ENCODE data around the gene RAMP1. TPM values are rescaled to one million over a fixed set of nuclear protein-coding genes. Genes with fewer than 3 reads are reported as not detected.

Gene RAMP1
- total RNA-seq, 6 donors from 2014 or later: 3.4 to 14.4 (median 9.9) TPM

DNA sequence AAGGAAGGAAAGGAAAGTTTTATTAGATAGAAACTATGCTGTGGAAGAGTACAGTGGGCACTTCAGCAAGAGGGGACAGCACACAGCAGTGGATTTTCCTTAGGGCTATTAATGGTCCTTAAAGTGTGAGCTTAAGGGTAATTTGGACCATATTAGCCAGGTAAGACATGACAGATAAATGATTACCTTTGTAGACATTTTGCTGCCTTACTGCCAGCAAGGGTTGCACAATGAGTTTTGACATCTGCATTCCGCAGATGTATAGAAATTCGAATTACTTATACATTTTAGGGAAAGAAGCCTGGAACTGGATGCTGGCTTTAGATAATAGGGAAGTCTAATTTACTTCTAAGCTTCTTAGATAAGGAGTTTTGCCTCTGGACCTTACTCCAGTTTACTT is 93.4 kb downstream of the RAMP1 start:
- Histone ChIP-seq H3K4me1 (peaks cover 5 to 12% (median 8%) of the 10 kb centered on the region in 4 donors), H3K27ac (no peak overlapping the region), H3K36me3 (no peaks in the 10 kb centered on the region), H3K4me3 (no peak overlapping the region), H3K9me3 (no peaks in the 10 kb centered on the region), H3K27me3 (peaks cover 0 to 13% (median 11%) of the 10 kb centered on the region in 4 donors)
- no peak for TF ChIP-seq POLR2A (IDR thresholded peaks at IDR 0.05)
- TF ChIP-seq, protein P1, sequence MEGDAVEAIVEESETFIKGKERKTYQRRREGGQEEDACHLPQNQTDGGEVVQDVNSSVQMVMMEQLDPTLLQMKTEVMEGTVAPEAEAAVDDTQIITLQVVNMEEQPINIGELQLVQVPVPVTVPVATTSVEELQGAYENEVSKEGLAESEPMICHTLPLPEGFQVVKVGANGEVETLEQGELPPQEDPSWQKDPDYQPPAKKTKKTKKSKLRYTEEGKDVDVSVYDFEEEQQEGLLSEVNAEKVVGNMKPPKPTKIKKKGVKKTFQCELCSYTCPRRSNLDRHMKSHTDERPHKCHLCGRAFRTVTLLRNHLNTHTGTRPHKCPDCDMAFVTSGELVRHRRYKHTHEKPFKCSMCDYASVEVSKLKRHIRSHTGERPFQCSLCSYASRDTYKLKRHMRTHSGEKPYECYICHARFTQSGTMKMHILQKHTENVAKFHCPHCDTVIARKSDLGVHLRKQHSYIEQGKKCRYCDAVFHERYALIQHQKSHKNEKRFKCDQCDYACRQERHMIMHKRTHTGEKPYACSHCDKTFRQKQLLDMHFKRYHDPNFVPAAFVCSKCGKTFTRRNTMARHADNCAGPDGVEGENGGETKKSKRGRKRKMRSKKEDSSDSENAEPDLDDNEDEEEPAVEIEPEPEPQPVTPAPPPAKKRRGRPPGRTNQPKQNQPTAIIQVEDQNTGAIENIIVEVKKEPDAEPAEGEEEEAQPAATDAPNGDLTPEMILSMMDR (IDR thresholded peaks at IDR 0.05): no peak
- no peak for TF ChIP-seq POLR2AphosphoS5 (IDR thresholded peaks at IDR 0.05)
- TF ChIP-seq EP300 (IDR thresholded peaks at IDR 0.05): no peak
- 80 to 89% methylated on average over 2 of the region's 2 CpGs for WGBS, 2 donors
- ATAC-seq (ENCODE audit: low FRiP score in 2 of 2) (no peak), DNase-seq (no peak)

DNA sequence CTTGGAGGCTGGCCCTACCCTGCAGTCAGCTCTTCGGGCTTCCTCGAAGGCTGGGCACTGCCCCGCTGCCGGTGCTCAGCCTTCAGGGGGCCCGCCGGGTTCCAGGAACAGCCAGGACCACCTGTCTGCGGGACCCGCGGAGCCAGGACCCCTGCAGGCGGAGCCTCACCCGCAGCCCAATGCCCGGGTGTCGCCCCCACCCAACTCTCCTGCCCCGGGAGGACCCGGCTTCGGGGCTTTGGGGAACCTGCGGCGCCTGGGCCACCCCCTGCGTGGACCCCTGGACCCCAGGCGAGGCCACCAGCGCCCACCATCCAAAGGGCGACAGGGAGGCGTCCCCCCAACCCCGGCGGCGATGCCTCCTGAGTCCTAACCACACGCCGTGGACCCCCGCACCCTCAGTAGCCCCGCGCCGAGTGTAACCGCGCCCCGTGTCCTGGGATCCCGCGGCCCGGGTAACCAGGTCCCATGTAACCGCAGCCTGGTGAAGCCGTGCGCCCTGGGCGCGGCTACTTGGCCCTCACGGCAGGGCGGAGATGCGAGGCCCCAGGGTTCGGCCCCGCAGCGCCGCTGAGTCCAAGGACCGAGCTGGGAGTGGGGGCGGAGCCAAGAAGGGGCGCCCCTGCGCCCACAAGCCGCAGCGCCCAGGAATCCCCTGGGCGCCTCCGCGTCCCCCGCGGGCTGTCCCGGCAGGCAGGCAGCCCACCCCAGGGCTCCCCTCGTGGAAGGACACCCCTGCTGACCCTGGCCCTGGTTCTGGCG is 96.4 kb downstream of the RAMP1 start:
- peak in 1 of 2 donors; percentile 82 for DNase-seq
- Histone ChIP-seq H3K27me3 (peaks cover 0 to 13% (median 11%) of the 10 kb centered on the region in 4 donors), H3K4me1 (peaks cover 5 to 12% (median 8%) of the 10 kb centered on the region in 4 donors), H3K36me3 (no peaks in the 10 kb centered on the region), H3K9me3 (no peaks in the 10 kb centered on the region), H3K4me3 (peak overlapping the region in 1 of 4 donors; percentile 31), H3K27ac (no peak overlapping the region)
- 17 to 20% methylated on average over 11 to 16 of the region's 64 CpGs for WGBS, 2 donors
- TF ChIP-seq EP300 (IDR thresholded peaks at IDR 0.05) (no peak), POLR2AphosphoS5 (IDR thresholded peaks at IDR 0.05) (no peak), POLR2A (IDR thresholded peaks at IDR 0.05) (no peak)
- TF ChIP-seq, protein P1 (IDR thresholded peaks at IDR 0.05): no peak
- peak in 1 of 2 donors; percentile 31 for ATAC-seq (ENCODE audit: low FRiP score in 2 of 2)

DNA sequence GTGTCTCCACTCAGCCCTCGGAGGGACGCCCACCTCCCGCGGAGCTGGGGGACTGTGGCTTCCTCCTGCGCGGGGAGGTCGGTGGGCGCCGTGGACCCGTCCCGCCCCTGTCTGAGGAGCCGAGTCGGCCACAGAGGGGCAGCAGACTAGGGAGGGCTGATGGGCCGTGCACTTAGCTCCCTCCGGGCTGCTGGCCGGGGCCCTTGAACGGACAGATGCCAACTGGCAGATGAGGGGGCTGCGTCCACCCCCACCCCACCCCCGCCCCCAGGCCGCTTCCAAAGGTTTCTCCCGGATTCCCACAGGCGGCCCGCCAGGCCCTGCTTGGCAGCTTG is 96.9 kb downstream of the RAMP1 start:
- peak overlapping the region in 1 of 4 donors; percentile 31 for H3K4me3 ChIP-seq

DNA sequence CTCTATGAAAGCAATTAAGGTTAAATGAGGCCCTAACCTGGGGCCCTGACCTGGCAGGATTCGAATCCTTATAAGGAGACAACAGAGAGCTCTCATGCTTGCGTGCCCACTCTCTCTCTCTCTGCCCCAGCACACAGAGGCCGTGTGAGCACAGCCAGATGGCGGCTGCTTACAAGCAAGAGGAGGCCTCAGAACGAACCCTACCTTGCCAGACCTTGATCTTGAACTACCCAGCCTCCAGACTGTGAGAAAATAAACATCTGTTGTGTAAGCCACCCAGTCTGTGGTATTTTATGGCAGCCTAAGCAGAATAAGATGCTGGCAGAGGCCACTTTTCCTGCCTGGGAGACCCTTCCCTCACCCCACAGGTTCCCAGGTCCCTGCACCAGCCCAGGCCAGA is 102.2 kb downstream of the RAMP1 start:
- TF ChIP-seq POLR2AphosphoS5 (IDR thresholded peaks at IDR 0.05) (no peak), POLR2A (IDR thresholded peaks at IDR 0.05) (no peak), EP300 (IDR thresholded peaks at IDR 0.05) (no peak)
- TF ChIP-seq, protein P1 (IDR thresholded peaks at IDR 0.05): no peak
- 78 to 86% methylated on average over 5 of the region's 5 CpGs for WGBS, 2 donors

More for the DNA sequence above, 96.9 kb downstream of the RAMP1 start:
- WGBS, 2 donors: no CpG with 5 or more reads among the region's 23 CpGs
- TF ChIP-seq EP300 (IDR thresholded peaks at IDR 0.05): no peak
- no peak for TF ChIP-seq POLR2AphosphoS5 (IDR thresholded peaks at IDR 0.05)
- TF ChIP-seq, protein P1 (IDR thresholded peaks at IDR 0.05): no peak
- no peak for TF ChIP-seq POLR2A (IDR thresholded peaks at IDR 0.05)
- no peak overlapping the region for H3K27ac ChIP-seq
- ATAC-seq (ENCODE audit: low FRiP score in 2 of 2) (peak in 1 of 2 donors; percentile 31), DNase-seq (no peak)
- H3K27me3 ChIP-seq: peaks cover 0 to 13% (median 11%) of the 10 kb centered on the region in 4 donors
- H3K4me1 ChIP-seq: peaks cover 5 to 12% (median 8%) of the 10 kb centered on the region in 4 donors
- H3K36me3 ChIP-seq: no peaks in the 10 kb centered on the region
- H3K9me3 ChIP-seq: no peaks in the 10 kb centered on the region

More for the DNA sequence above, 102.2 kb downstream of the RAMP1 start:
- H3K4me3 ChIP-seq: no peak overlapping the region
- H3K27me3 ChIP-seq: no peaks in the 10 kb centered on the region
- H3K9me3 ChIP-seq: peaks cover 0 to 12% (median 4%) of the 10 kb centered on the region in 4 donors
- no peaks in the 10 kb centered on the region for H3K36me3 ChIP-seq
- DNase-seq: no peak
- peaks cover 3 to 8% (median 6%) of the 10 kb centered on the region in 4 donors for H3K4me1 ChIP-seq
- no peak for ATAC-seq (ENCODE audit: low FRiP score in 2 of 2)
- H3K27ac ChIP-seq: no peak overlapping the region

Small RNAs within 50 kb of the gene (small RNA-seq; reads per million reads assigned to genes)
- 0 to 0.11 (median 0.03) reads per million in 4 donors for gene RF00157

Other genes with a start within 250 kb of the RAMP1 start
- 100 to 1,000 TPM; 185 to 291 (median 242) TPM for gene LRRFIP1, start 232.0 kb upstream of the RAMP1 start, total RNA-seq
- gene RBM44, start 60.8 kb upstream of the RAMP1 start, total RNA-seq: 1 to 10 TPM in 5 of 6 donors, under 1 TPM in 1; 0.44 to 2.8 (median 1.5) TPM
- gene UBE2F, start 107.4 kb downstream of the RAMP1 start, total RNA-seq: 10 to 100 TPM; 11.5 to 65.5 (median 39.8) TPM
- 10 to 100 TPM in 4 of 6 donors, 1 to 10 TPM in 2; 9.4 to 19.9 (median 11.1) TPM for gene SCLY, start 201.4 kb downstream of the RAMP1 start, total RNA-seq
- gene ESPNL, start 240.7 kb downstream of the RAMP1 start, total RNA-seq: 1 to 10 TPM in 1 of 6 donors, under 1 TPM in 3, not detected in 2; 0.10 to 3.1 (median 0.38) TPM